Measurements from ENCODE around the gene POLR3K.

Gene POLR3K

DNA sequence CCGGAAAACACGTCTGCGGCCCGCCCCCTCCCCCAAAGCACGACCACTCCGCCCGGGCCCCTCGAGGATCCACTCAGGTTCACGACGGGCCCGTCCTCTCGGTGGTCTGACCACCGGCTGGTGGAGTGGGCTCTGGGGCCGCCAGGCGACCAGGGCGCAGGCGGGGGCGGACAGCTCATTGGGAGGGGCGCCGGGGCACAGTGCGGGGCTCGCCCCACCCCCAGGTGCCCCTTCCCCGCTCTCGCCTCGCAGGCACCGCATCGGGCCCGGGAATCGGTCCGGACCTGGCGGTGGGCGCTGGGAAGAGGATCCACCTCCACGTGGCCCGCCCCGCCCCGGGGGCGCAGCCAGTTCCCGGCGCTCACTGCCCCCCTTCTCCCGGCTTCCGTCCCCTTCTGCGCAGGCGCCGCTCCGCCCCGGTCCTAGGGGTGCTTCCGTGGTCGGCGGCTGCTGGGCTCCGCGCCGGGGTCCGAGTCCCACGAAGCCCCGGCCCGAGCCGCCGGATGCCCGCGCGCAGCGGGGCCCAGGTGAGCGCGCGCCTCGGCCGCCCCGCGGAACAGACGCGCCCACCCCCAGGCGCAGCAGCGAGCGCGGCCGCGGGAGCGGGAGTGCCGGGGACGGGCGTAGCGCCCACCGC lies 24.5 kb upstream of the POLR3K start, which contains the start of gene MPG:
TSS of gene MPG (plus strand) at position 419 of the 637 bp plus-strand sequence. CDS start at position 504, 85 bp downstream.
- peak; percentile 84 to 94 for DNase-seq
- Histone ChIP-seq H3K4me1 (peaks cover 13 to 79% (median 69%) of the 10 kb centered on the region in 4 donors), H3K36me3 (peaks cover 11 to 28% (median 16%) of the 10 kb centered on the region in 3 donors), H3K27ac (peak within 1 kb of the TSS; percentile 98 to 100), H3K27me3 (no peaks in the 10 kb centered on the region), H3K9me3 (no peaks in the 10 kb centered on the region), H3K4me3 (peak within 1 kb of the TSS; percentile 72 to 81)
- intact Hi-C loops (cut with DNase I; ENCODE audit: low total_unique reads): no loop called here
- peak in 1 of 2 experiments; percentile 2 for TF ChIP-seq CTCF (IDR thresholded peaks at IDR 0.05)

DNA sequence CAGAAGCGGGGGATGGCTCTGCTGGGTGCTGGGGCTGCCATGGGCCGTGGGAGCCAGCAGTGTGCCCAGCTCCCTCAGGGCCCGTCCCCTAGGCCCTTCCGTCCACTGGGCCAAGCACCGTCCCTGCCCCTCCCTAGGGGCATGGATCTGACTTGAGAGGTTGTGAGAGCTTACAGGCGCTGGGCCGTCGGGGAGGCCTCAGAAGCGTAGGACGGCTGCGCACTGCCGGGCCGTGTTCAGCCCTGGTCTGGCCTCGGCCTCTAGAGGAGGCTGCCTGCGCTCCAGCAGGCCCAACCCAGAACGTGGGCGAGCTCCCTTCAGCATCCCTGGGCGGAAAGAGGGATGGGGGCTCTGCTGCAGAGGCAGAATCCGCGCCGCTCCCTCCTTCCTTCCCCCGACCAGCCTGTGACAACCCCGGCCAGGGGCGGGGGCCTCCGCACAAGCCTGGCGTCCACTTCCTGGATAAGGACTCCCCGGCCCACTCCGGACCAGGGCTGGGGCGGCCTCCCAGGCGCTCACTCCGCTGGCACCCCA lies 23.9 kb upstream of the POLR3K start:
- intact Hi-C loops (cut with DNase I; ENCODE audit: low total_unique reads): no loop called here
- Histone ChIP-seq H3K4me3 (peak overlapping the region; percentile 72 to 81), H3K4me1 (peaks cover 13 to 78% (median 69%) of the 10 kb centered on the region in 4 donors), H3K27ac (peak overlapping the region; percentile 98 to 100), H3K36me3 (peaks cover 11 to 22% (median 14%) of the 10 kb centered on the region in 3 donors), H3K27me3 (no peaks in the 10 kb centered on the region), H3K9me3 (no peaks in the 10 kb centered on the region)
- no peak for TF ChIP-seq CTCF (IDR thresholded peaks at IDR 0.05)
- peak in 1 of 2 donors; percentile 84 for DNase-seq

DNA sequence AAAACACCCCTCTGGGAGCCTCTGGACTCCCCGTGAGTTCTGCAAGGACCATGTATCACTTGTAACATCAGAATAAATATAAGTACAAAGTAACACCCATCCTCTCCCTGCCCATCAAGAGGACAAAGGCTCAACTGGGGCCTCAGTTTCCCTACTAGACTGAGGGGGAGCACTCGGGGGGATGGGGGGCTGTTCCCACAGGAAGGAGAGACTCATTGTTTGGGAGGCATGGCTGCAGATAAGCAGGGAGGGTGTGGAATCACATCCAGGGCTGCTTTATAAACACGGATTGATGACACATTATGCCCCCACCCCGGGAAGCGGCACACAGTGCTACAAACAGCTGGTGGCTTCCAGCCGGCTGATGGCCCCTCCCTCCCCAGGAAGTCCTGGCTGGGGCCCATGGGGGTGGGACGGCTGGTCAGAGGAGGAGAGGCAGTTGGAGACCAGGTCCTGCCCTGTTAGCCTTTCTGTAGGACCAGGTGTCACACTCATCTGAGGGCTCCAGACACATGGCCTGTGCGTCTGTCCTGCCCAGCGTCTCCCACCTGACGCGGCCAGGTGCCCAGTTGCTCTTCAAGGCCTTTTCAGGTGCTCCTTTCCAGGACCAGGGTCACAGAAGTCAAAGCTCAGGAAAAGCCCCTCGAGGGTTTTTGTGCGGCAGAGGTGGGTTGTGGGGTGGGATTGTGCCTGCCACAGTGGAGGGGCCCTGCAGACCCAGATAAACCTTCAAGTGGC lies 23.3 kb upstream of the POLR3K start:
- intact Hi-C loops (cut with DNase I; ENCODE audit: low total_unique reads): no loop called here
- no peaks in the 10 kb centered on the region for H3K27me3 ChIP-seq
- TF ChIP-seq CTCF (IDR thresholded peaks at IDR 0.05): no peak
- no peaks in the 10 kb centered on the region for H3K9me3 ChIP-seq
- H3K4me3 ChIP-seq: peak overlapping the region; percentile 72 to 81
- peaks cover 13 to 75% (median 67%) of the 10 kb centered on the region in 4 donors for H3K4me1 ChIP-seq
- H3K27ac ChIP-seq: peak overlapping the region; percentile 98 to 100
- H3K36me3 ChIP-seq: peaks cover 11 to 20% (median 14%) of the 10 kb centered on the region in 3 donors
- DNase-seq: peak; percentile 88 to 95

DNA sequence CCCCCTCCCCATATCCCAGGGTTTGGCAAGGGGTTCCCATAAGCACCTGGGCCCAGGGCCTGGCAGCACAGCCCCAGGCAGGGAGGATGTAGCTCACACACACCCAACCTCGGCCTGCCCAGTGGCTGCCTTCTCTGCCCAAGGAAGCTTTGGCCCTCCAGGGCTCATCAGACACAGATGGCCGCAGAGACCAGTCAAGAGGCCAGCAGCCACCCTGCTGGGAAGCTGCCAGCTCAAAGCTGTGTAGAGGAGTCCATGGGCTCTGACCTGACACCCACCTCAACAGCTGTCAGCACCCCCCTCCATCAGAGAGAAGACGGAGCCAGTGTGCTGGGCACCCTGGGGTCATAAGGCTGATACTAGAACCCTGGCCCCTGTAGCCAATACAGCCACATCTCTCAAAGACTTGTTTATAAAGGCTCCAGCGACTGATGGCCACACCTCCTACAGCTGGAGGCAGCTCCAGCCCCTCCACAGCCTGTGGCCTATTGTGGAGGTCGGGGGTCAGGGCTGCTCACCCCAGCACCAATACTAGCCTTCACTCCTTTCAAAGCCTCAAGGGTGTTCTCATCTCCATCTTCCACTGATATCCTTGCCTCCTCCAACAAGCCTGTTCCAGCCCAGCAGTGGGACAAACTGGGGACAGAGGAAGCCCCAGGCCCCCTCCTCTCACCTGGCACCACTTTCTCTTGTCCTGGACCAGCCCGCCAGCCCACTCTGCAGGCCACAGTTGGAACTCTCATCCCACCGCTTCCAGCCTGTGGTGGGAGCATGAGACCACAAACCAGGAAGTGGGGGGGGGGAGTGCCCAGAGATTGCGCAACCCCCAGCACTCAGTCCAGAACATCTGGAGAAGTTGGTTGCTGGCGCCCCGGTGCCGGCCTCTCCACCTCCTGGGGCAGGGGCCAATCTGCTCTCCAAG lies 22.4 kb upstream of the POLR3K start:
- peaks cover 11 to 14% (median 14%) of the 10 kb centered on the region in 3 donors for H3K36me3 ChIP-seq
- TF ChIP-seq CTCF (IDR thresholded peaks at IDR 0.05): peak in 1 of 2 experiments; percentile 8
- peaks cover 13 to 78% (median 70%) of the 10 kb centered on the region in 4 donors for H3K4me1 ChIP-seq
- no peaks in the 10 kb centered on the region for H3K9me3 ChIP-seq
- peak; percentile 91 to 93 for DNase-seq
- no peaks in the 10 kb centered on the region for H3K27me3 ChIP-seq
- peak overlapping the region in 1 of 2 donors; percentile 72 for H3K4me3 ChIP-seq
- H3K27ac ChIP-seq: peak overlapping the region; percentile 98 to 100
- intact Hi-C loops (cut with DNase I; ENCODE audit: low total_unique reads): no loop called here

Measured in tibial artery (tissue), 4 donors.